GM12873 (cell line): Measurements from ENCODE around the gene STAT5A.

Source experiments
- TF ChIP-seq, protein P1 (sequence below): IDR thresholded peaks from 2 replicates; pipeline ENCODE4 v1.5.1; 2012; ENCODE audit warnings: low read depth, mild to moderate bottlenecking, moderate library complexity, low read length, control low read depth; ENCODE audit not compliant: insufficient read depth; ENCODE audit errors: missing control alignments

The STAT5A gene

DNA sequence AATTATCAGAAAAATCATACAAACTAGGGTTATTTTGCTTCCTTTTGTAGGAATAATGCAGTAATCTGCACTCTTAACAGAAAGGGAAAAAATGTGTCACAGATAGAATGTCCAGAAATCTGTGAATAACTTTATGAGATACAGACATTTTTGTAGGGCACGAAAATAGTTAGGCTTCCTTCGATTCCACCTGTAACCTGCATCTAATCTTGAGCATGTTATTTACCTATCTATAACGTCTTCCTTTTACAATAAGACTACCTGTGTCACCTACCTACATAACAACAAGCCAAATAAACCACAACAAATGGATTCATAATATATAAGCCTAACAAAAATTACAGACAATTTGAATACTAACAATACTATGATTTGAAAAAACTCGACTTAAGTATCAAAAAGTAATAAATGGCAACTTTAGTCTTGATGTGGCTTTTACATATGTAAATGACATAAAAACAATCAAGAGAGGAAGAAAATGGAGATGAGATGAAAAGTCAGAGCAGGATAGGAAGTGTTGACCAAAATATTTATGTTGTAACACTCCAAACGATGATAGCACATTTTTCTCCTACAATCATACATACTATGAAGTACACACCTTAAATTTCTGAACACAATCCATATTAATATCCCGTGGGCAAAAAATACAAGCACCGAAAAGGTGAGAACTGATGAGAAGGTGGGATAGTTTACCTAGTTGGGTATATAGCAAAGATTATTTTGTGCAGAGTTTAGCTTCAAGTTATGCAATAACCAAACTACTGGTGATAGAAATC lies 14.6 kb upstream of the STAT5A start:
- TF ChIP-seq, protein P1, sequence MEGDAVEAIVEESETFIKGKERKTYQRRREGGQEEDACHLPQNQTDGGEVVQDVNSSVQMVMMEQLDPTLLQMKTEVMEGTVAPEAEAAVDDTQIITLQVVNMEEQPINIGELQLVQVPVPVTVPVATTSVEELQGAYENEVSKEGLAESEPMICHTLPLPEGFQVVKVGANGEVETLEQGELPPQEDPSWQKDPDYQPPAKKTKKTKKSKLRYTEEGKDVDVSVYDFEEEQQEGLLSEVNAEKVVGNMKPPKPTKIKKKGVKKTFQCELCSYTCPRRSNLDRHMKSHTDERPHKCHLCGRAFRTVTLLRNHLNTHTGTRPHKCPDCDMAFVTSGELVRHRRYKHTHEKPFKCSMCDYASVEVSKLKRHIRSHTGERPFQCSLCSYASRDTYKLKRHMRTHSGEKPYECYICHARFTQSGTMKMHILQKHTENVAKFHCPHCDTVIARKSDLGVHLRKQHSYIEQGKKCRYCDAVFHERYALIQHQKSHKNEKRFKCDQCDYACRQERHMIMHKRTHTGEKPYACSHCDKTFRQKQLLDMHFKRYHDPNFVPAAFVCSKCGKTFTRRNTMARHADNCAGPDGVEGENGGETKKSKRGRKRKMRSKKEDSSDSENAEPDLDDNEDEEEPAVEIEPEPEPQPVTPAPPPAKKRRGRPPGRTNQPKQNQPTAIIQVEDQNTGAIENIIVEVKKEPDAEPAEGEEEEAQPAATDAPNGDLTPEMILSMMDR = no peak

DNA sequence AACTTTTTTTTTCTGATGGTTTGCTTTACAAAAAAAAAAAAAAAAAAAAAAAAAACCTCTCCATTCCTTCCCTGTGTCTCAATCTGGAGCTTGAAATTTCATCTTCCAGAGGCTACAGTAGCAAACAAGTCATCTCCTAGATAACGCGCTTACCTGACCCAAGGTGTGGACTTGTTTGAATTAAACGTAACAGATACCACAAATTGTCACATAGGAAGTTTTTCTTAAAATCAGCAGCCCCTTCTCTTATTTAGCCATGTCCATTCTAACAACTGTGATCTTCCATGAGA lies 14.1 kb upstream of the STAT5A start:
- TF ChIP-seq, protein P1 = no peak

DNA sequence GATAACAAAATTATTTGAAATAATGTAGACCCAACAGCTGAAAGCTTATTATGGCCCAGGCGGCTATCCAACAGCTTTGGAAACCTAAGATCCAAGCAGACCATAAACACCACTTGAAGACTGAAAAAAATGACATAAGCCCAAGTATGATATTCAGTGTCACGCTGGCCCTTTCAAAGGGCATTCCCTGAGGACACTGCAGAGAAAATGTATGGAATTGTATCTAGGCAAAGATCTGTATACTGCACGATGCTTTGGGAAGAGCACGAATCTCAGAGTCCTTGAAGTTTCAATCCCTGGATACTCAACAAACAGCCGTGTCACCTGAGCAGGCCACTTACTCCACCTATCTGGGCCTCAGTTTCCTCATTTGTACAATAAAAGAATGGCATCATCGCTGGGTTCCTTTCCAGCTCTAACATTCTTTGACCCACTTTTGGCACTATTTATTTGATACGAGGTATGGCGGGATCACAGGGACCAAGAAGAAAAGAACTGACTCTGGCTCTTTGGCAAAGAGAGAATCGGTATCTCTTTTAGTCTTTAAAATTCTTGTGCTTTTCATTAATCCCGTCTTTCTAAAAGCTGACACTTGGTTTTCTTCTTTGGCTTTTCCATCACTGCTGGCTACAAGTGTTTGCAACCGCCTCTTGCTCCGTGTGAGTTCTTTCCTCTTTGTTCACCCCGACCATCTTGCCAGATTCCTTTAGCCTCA lies 13.3 kb upstream of the STAT5A start:
- TF ChIP-seq, protein P1 = no peak

DNA sequence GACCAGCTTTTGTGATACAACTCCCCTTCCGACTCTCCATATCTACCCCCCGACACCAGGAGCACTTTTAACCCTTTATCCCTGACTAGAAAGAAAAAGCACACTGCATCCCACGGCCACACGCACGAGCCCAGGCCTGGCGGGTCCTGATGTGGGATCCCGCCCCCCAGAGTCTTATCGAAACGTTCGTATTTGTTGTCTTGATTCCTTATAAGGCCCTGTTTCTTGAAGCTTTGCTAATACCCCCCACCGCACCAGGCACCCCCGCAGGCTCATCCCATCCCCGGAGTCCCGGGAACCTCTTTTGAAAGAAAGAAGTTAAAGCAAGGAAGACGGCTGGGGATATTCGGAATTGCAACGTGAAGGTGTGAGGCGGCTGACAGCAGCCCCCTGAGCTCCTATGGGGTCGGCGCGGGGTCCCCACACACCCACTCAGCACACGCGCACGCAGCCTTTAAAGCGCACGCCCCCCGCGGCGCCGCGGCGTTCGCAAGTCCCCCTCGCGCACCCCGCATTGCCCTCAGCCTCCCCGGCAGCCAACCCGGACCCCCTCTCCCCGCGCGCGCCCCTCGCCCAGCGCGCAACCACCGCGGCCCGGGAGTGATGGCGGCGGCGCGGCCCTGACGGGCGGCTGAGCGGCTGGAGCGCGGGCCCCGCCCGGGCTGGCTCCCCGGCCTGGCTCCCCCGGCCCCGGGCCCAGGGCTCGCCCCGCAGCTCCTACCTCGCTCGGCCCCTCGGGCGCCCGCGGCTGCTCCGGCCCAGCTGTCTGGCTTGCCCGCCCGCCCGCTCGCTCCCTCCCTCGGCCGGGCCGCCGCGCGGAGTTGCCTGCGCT lies 12.6 kb upstream of the STAT5A start:
- TF ChIP-seq, protein P1 = no peak

DNA sequence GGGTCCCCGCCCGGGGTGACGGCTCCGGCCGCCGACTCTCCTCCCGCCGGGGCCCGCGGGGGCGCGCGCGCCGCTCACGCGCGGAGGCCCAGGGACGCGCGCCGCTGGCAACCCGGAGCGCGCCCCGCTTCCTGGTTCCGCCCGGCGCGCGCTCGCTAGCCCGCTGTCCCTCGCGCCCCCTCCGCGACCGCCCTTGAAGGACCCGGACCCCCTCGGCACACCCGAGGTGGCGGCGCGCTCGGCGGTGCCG lies 12.0 kb upstream of the STAT5A start, which contains the start of gene STAT5B:
Gene STAT5B, minus strand, starts transcription at position 33 of the 250 bp plus-strand sequence. CDS start 44,264 bp downstream, outside the sequence.
- TF ChIP-seq, protein P1 = no peak

DNA sequence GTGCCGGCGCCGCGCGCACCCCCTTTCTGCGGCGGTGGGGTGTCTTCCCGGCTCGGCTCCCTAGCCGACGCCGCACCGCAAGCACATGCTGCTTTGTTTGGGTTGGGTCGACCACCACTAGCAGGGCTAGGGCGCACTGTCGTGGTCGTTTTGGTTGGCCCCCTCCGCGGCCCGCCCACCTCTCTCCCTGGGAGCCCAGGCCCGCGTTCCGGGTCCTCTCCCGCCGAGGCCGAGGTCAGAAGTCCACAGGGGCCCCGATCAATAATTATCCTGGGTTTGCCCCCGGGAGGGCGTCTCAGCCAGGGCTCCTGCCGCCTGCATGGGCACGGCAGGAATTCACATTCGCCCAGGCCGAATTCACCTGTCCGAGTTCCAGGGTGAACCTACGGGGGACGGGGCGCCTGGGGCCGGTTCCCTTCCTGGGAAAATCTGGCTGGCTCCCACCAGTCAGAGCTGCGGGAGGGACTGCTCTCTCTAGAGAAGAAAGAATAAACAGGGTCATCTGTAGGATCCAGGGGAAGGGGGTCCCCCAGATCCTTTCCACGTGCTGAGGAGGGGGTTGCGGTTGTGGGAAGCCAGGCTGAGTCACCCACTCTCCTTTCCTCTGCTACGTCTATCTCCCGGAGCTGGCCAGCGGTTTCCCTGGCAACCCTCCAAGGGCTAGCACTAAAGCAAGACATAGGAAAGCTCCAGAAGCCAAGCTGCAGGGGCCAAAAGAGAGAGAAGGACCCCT lies 11.5 kb upstream of the STAT5A start:
- TF ChIP-seq, protein P1 = no peak
